NCI-H2029 (cell line): Measurements from ENCODE around the gene SGSM2.

Experiments used
- DNase-seq: peaks from one replicate; lab custom pipeline; 2025; lab: John Stamatoyannopoulos, UW

Gene SGSM2

GRCh38 chr17:2368359-2368758 is 31.1 kb downstream of the SGSM2 start:
- DNase-seq: no peak

- DNase-seq: no peak
These were observed 31.7 kb downstream of the SGSM2 start for GRCh38 chr17:2369039-2369438.

DNA sequence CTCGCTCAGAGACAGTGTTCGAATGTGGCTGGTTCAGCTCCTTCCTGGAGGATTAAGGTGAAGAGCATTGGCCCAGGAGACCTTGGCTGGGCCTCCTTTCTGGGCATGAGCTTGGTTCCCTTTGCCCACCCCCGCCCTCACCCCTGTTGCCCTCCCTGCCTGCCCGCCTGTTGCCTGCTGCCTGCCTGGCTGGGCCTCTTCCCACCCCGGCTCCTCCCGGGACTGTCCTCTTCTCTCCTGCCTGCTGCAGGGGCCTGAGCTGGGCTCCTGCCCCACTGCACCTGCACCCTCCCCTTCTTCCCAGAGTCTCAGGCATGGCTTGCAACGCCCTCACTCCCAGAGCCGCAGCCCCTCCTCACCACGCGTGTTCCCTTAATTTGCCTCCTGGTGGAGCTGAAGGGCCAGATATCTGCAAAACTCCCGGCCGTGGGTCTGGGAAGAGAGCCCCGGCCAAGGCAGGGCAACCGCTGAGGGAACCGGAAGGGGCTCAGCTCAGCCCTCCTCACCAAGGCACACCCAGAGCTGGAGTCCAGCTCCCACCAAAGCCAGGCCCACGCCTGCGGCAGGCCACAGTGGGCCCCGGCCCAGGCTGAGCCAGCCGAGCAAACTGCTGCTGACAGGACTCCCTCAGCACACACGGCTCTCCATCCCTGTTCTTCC is 32.4 kb downstream of the SGSM2 start:
- no peak for DNase-seq

DNA sequence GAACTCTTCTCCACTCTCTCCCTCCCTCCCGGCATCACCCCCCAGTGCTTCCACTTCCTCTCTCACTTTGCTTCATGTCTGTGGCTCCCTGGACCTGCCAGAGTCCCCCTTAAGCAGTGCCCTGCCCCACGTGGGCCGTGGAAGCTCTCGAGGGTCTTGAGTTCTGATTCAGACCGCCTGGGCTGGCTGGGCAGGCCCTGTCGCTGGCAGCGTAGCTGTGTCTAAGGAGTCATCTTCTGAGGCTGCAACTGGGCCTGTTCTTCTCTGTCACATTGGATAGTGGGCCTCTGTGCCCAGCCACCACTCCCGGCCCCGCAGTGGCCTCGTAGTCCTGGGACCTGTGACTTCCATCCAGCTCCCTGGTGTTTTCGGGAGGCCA is 32.9 kb downstream of the SGSM2 start:
- no peak for DNase-seq

DNA sequence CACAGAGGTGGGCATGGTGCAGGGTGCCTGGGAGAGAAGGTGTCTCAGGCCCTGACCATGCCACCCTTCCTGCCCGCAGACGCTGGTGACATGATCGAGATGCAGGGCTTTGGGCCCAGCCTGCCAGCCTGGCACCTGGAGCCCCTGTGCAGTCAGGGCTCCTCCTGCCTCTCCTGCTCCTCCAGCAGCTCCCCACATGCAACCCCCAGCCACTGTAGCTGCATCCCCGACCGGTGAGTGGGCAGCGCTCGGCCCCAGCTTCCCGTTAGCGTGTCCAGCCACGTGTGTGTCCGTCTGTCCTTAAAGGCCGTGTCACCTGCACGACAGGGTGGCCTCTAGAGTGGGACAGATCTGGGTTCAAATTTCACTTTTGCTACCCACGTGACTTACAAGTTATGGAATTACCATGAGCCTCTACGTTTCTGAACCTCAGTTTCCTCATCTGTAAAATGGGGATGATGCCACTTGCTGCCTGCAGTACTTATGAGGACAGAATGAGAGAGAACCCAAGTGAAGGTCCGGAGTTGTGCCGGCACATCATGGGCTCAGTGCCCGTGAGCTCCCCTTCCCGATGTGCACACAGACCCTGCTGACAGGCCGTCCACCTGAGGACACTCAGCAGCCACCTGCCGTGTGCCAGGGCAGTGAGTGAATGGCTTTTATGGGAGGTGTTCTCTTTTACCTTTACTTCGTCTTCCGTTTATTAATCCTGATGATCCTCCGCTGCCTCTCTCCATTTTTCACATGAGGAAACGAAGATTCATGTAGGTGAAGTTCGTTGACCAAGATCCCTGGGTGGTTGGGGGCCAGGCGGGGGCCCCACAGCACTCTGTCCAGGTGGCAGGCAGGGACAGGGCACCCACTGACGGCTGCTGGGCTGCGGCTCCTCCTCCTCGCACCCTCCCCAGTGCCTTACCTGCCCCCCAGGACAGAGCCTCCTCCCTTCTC is 34.2 kb downstream of the SGSM2 start:
- no peak for DNase-seq

DNA sequence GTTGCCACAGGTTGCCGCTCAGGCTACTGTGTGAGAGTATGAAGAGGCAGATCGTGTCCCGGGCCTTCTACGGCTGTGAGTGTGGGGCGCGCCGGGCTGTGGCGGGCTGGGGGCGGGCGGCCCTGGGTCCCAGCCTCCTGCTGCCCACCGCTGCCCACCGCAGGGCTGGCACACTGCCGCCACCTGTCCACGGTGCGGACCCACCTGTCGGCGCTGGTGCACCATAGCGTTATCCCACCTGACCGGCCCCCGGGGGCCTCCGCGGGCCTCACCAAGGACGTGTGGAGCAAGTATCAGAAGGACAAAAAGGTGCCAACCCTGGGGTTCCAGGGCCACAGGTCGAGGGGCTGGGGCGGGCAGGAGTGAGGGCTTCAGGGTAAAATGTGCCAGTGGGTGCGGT is 34.9 kb downstream of the SGSM2 start:
- no peak for DNase-seq

- DNase-seq: no peak
These were observed 35.4 kb downstream of the SGSM2 start for GRCh38 chr17:2372681-2373080.

DNA sequence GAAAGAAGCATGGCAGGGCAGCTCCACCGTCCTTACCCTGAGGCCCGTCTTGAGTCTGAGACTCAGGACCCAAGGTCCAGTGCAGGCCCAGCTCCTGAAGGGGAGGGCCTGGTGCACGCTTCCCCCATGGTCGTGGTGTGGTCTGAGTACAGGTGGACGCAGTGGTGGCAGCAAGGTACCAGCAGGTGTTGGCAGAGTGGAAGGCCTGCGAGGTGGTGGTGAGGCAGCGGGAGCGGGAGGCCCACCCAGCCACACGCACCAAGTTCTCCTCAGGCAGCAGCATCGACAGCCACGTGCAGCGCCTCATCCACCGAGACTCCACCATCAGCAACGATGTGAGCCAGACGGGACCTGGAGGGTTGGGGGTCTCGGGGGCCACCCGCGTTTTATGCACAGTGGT is 35.9 kb downstream of the SGSM2 start:
- DNase-seq: no peak

DNA sequence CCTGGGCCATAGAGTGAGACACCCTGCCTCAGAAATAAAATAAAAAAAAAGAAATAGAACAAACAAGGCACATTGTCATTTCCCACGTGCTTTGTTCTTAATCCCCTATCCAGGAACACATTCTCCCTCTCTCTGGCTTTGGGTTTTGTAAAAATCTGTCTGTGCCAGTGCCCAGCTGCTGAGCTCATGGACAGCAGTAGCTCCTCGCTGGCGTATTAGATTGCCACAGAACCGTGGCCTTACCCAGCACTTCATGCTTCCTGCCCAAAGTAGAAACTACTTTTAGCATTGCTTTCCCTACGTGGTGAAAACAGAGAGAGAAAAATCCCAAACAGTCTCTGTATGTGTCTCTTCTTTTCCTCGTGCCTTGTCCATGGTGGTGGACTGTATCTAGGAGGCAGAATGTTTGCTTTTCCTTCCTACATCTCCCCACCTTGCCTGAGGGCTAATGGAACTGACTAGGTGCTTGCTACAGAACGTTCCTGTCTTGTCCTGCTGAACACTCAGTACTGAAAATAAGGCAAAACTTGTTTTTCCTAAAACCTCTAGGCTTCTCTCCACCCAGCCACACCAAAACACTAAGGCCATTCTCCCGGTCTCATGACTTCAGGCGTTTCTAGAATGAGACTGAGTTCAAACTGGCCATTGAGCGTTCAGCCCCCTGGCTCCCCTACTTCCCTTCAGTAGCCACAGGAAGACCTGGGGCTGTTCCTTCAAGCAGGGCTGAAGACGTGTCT is 37.4 kb downstream of the SGSM2 start:
- DNase-seq: no peak

DNA sequence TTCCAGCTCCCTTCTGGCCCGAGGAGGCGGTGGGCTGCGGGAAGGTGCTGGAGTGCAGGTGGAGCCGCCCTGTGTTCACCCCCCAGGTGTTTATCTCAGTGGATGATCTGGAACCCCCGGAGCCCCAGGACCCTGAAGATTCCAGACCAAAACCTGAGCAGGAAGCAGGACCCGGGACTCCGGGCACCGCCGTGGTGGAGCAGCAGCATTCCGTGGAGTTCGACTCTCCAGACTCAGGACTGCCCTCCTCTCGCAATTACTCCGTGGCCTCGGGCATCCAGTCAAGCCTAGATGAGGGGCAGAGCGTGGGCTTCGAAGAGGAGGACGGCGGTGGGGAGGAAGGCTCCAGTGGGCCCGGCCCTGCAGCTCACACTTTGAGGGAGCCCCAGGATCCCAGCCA is 38.1 kb downstream of the SGSM2 start:
- DNase-seq: no peak

- no peak for DNase-seq
These were observed 38.8 kb downstream of the SGSM2 start for GRCh38 chr17:2376107-2376506.

DNA sequence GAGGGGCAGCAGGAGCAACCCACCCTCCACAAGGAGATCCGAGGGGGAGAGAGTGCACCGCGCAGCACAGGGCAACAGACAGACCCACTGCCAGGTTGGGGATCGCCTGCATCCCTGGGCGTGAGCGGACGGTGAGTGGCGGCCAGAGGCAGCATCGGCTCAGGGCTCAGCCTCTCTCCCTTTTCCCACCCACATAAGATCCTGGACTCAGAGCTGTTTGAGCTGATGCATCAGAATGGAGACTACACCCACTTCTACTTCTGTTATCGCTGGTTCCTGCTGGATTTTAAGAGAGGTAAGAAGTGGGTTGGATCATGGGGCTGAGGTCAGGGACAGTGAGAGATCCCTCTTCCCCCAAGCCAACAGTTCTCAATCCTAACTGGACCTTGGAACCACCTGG is 40.4 kb downstream of the SGSM2 start:
- DNase-seq: no peak

GRCh38 chr17:2378905-2379304 is 41.6 kb downstream of the SGSM2 start:
- DNase-seq: no peak

GRCh38 chr17:2379489-2380225 is 42.4 kb downstream of the SGSM2 start:
- no peak for DNase-seq

DNA sequence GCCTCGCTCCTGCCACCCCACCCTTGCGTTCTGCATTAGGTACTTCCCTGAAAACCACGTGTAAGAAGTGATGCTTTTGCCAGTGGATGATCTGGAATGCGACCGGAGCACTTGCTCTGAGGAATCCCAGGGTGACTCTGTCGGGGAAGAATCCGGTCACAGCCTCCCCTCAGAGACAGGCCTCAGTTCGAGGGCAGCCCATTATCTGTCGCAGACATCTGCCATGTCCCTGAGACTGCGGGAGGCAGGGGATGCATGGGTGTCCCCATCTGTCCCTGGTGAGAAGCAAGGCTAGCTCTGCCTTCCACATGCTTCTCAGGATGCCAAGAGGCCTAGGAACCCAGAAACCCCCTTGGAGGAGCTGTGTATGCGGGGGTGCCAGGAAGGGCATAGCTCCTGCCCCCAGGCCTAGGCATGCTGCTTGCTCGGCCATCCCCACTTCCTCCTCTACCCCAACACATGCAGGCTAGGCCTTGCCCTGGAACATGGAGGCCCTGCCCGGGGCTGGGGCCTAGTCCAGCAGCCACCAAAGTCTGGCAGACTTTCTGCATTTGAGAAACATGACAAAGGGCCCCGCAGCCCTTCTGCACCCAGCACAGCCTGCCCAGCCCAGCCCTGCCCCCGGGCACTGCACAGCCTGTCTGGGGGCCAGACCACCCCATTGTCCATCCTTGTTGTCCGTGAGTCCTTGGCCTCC is 43.1 kb downstream of the SGSM2 start:
- DNase-seq: no peak

DNA sequence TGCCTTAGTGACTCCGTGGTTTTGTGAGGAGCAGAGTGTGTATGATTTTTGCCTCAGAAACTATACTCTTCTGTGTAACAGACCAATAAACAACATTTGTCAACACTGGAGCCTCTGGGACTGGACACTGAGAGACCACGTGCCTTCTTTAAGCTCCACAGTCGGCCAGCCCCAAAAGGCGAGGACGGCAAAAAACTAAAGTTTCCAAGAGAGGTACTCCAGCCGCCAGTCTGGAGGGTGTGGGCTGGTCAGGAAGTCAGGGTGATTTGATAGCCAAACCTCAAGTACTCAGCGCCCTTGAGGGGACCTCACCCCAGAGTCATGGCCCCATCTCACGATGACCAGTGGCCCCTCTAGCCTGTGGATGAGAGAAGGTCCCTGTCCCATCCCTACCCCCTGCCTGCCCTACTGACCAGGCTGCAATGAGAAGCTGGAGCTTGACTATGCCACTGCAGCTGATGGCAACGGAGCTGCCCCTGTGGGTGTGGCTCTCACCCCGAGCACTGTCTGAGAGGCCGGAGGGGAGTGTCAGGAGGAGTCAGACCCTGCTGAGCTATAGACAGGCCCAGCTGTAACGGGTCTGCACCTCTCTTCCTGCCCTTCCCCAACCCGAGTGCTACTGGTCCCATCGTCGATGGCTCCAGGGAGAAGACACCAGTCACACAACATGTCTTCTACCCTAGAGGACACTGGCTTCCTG is 43.8 kb downstream of the SGSM2 start:
- no peak for DNase-seq

DNA sequence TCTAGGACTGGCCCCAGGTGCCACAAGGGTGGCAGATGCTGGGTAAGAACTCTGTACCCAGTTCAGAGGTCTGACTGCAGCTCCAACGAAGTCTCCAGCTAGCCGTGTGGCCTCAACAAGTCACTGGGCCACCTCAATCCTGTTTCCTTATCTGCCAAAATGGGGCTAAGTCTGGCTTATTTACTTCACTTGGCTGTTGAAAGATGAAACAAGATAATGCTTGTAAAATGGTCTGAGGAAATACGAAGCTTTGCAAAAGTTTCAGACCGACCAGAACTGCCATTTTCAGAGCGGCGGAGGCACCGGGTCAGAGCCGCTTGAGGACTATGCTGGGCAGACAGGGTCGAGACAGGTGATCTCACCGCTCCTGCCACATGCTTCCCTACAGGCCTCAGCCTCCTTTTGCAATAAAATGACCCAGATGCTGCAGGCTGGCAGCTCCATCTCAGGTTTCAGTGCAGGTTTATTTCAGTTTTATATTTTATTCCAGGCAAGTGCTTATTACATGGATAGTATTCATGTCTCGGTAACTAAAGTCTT is 46.4 kb downstream of the SGSM2 start:
- DNase-seq: no peak

DNA sequence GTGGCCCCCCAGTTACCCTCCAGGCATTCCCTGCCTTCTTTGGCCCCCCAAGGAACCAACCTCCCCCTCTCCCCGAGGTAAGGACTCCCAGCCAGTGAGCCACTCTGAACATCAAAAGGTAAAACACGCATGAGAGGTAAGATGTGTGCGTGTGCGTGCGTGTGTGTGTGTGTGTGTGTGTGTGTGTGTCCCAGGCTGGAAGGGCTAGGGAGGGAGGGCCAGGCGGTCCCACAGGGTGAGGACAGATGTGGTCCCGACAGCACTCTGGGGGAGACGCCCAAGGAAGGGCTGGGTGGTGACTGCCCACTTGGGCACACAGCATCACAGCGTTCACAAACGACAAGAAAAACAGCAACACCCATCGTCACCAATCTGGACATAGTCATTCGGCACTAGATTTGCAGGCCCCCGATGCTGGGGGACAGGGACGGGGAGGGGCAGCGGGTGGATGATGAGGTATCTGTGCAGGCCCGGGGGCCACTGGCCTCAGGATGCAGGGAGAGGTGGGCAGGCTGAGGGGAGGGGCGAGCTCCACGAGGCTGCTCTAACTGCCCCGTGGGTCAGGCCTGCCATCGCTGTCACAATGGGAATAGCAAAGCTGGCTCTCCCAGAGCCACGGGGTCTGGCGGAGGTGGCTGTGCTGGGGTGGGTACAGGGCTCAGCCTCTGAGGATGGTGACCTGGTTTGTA is 47.3 kb downstream of the SGSM2 start:
- DNase-seq: no peak

GRCh38 chr17:2385240-2386210 is 48.2 kb downstream of the SGSM2 start:
- no peak for DNase-seq
